Measurements from ENCODE around the gene MPV17L.

GRCh38 chr16:15450624-15451023 is 55.1 kb downstream of the MPV17L start:
- no peak for TF ChIP-seq POLR2AphosphoS5 (IDR thresholded peaks at IDR 0.05; ENCODE audit: insufficient read depth, low read depth, low read length)
- TF ChIP-seq CTCF (IDR thresholded peaks at IDR 0.05; ENCODE audit: extremely low read depth in 1 of 2, insufficient read depth in 1 of 2, low read depth in 1 of 2, low read length in 2 of 2): no peak
- no peak for TF ChIP-seq MAX (IDR thresholded peaks at IDR 0.05; ENCODE audit: insufficient read depth, insufficient read length)
- no peak for TF ChIP-seq POLR2A (IDR thresholded peaks at IDR 0.05; ENCODE audit: low read depth, low read length)
- no peak for TF ChIP-seq EZH2 (IDR thresholded peaks at IDR 0.05; ENCODE audit: borderline replicate concordance, low read depth, low read length, severe bottlenecking)
- TF ChIP-seq FOS (IDR thresholded peaks at IDR 0.05; ENCODE audit: borderline replicate concordance, insufficient read depth, low read length): no peak
- TF ChIP-seq JUN (IDR thresholded peaks at IDR 0.05; ENCODE audit: borderline replicate concordance, insufficient read depth, insufficient read length, low read depth): no peak
- TF ChIP-seq MYC (IDR thresholded peaks at IDR 0.05; ENCODE audit: low read depth, low read length): no peak
- no peak for TF ChIP-seq GATA2 (IDR thresholded peaks at IDR 0.05; ENCODE audit: insufficient read depth, insufficient read length, low read depth, low read length)
